Caco-2 (cell line): Measurements from ENCODE around the gene SLC35G1. TPM values are rescaled to one million over a fixed set of nuclear protein-coding genes. Genes with fewer than 3 reads are reported as not detected.

Experiments
- BruUV-seq: library from RNA; stranded (reverse); fragments of 400-500 nt; replicated peaks from 2 replicates; lab custom pipeline; 2021; lab: Mats Ljungman, UMichigan
- CTCF ChIA-PET: fragments of 300-600 bp; sonication (Branson Sonifier 250); formaldehyde crosslinking; loops from one replicate; lab custom pipeline; 2022; ENCODE audit warnings: antibody characterized with exemption; lab: Charles Lee
- POLR2A ChIA-PET: fragments of 300-600 bp; sonication (Branson Sonifier 250); formaldehyde crosslinking; loops from one replicate; lab custom pipeline; 2022; ENCODE audit warnings: antibody characterized with exemption; lab: Charles Lee
- DNase-seq, 2 experiments: peaks; one replicate each; pipeline versions ENCODE4 v3.0.0 to v3.0.0-alpha.2; 2020 to 2022
- H3K27me3 ChIP-seq: replicated peaks from 2 replicates; pipeline ENCODE4 v1.6.0; 2011; ENCODE audit warnings: low read length; ENCODE audit not compliant: control insufficient read depth, insufficient read depth
- H3K36me3 ChIP-seq: 2 replicates; pipeline ENCODE4 v1.5.1; 2011; ENCODE audit warnings: low read length; ENCODE audit not compliant: control insufficient read depth, insufficient read depth
- H3K4me1 ChIP-seq: fragments of 250-450 bp; sonication (Bioruptor Pico); 2 replicates; pipeline ENCODE4 v1.5.1; 2020; ENCODE audit warnings: mild to moderate bottlenecking
- H3K4me3 ChIP-seq: 2 replicates; pipeline ENCODE4 v1.5.1; 2011; ENCODE audit warnings: low read depth, mild to moderate bottlenecking, control low read depth, low read length
- H3K9me3 ChIP-seq: fragments of 250-450 bp; sonication (Bioruptor Pico); 2 replicates; pipeline ENCODE4 v1.5.1; 2020; ENCODE audit warnings: mild to moderate bottlenecking, moderate library complexity
- H3K27ac Mint-ChIP-seq: one replicate; pipeline ENCODE4 v1.8.0; 2022; ENCODE audit warnings: mixed read lengths; ENCODE audit not compliant: unreplicated experiment
- H3K27me3 Mint-ChIP-seq: one replicate; pipeline ENCODE4 v1.8.0; 2022; ENCODE audit warnings: mixed read lengths; ENCODE audit not compliant: insufficient read depth, unreplicated experiment
- H3K36me3 Mint-ChIP-seq: one replicate; pipeline ENCODE4 v1.8.0; 2022; ENCODE audit warnings: mild to moderate bottlenecking, mixed read lengths; ENCODE audit not compliant: insufficient read depth, unreplicated experiment
- H3K4me1 Mint-ChIP-seq: one replicate; pipeline ENCODE4 v1.8.0; 2022; ENCODE audit warnings: low read depth, mixed read lengths; ENCODE audit not compliant: unreplicated experiment
- H3K4me3 Mint-ChIP-seq: one replicate; pipeline ENCODE4 v1.8.0; 2022; ENCODE audit warnings: mild to moderate bottlenecking, moderate library complexity, mixed read lengths; ENCODE audit not compliant: unreplicated experiment
- H3K9me3 Mint-ChIP-seq: one replicate; pipeline ENCODE4 v1.8.0; 2022; ENCODE audit warnings: mixed read lengths; ENCODE audit not compliant: unreplicated experiment
- CTCF ChIP-seq, 2 experiments: fragments of 200-600 bp in 1 of 2; IDR thresholded peaks; 1 replicate in 1 of 2; 2 replicates in 1 of 2; pipeline versions ENCODE4 v1.5.1 to v1.8.0; 2011 to 2022; ENCODE audit warnings: antibody characterized with exemption in 1 of 2, control low read depth in 1 of 2, inconsistent platforms in 1 of 2, low read depth in 1 of 2, low read length in 1 of 2, mild to moderate bottlenecking in 1 of 2, moderate library complexity in 1 of 2; ENCODE audit not compliant: insufficient read depth in 1 of 2, severe bottlenecking in 1 of 2, unreplicated experiment in 1 of 2
- intact Hi-C: fragments of 100-400 bp; cut with micrococcal nuclease; formaldehyde crosslinking; loops from one replicate; pipeline ENCODE4 v1.10.0; 2022; ENCODE audit not compliant: unreplicated experiment
- total RNA-seq: library from RNA; stranded (reverse); gene quantifications from 2 replicates; pipeline ENCODE4 v1.2.3, GENCODE V29; 2022

SLC35G1 gene
- total RNA-seq, 1 experiment from 2014 or later: 11.0 TPM

- no peaks in the 10 kb centered on the region for H3K36me3 ChIP-seq
- Mint-ChIP-seq H3K36me3 (no peaks in the 10 kb centered on the region), H3K27me3 (no peaks in the 10 kb centered on the region), H3K4me1 (no peaks in the 10 kb centered on the region), H3K4me3 (no peak overlapping the region), H3K27ac (no peak overlapping the region), H3K9me3 (peaks cover 18% of the 10 kb centered on the region)
- no peak for TF ChIP-seq CTCF (IDR thresholded peaks at IDR 0.05; ENCODE audit: insufficient read depth in 1 of 2, low read depth in 1 of 2, low read length in 1 of 2, severe bottlenecking in 1 of 2, unreplicated experiment in 1 of 2)
- intact Hi-C loops: no loop called here
- DNase-seq: no peak
- ChIA-PET POLR2A (no interaction called here), CTCF (no interaction called here)
- no peaks in the 10 kb centered on the region for H3K9me3 ChIP-seq
- no TSS peak for BruUV-seq
- H3K4me1 ChIP-seq: peaks cover 12% of the 10 kb centered on the region
- H3K27me3 ChIP-seq: no peaks in the 10 kb centered on the region
- H3K4me3 ChIP-seq: no peak overlapping the region
Measured at GRCh38 chr10:93854975-93855374, 38.8 kb upstream of the SLC35G1 start.

- ChIA-PET CTCF (no interaction called here), POLR2A (no interaction called here)
- Histone ChIP-seq H3K9me3 (peaks cover under 1% of the 10 kb centered on the region; the same call in 1 of the 2 replicates), H3K27me3 (no peaks in the 10 kb centered on the region), H3K4me1 (peaks cover 12% of the 10 kb centered on the region), H3K36me3 (no peaks in the 10 kb centered on the region), H3K4me3 (no peak overlapping the region)
- H3K27me3 Mint-ChIP-seq: no peaks in the 10 kb centered on the region
- H3K36me3 Mint-ChIP-seq: no peaks in the 10 kb centered on the region
- DNase-seq: no peak
- no peak overlapping the region for H3K4me3 Mint-ChIP-seq
- intact Hi-C loops: no loop called here
- peaks cover 27% of the 10 kb centered on the region for H3K9me3 Mint-ChIP-seq
- no peak overlapping the region for H3K27ac Mint-ChIP-seq
- BruUV-seq: no TSS peak
- TF ChIP-seq CTCF (IDR thresholded peaks at IDR 0.05; ENCODE audit: insufficient read depth in 1 of 2, low read depth in 1 of 2, low read length in 1 of 2, severe bottlenecking in 1 of 2, unreplicated experiment in 1 of 2): no peak
- no peaks in the 10 kb centered on the region for H3K4me1 Mint-ChIP-seq
Measured at GRCh38 chr10:93856349-93857145, 37.2 kb upstream of the SLC35G1 start.

GRCh38 chr10:93859049-93859655 lies 34.6 kb upstream of the SLC35G1 start:
- Mint-ChIP-seq H3K27me3 (no peaks in the 10 kb centered on the region), H3K36me3 (no peaks in the 10 kb centered on the region)
- DNase-seq: peak in 1 of 2 experiments; percentile 12

More at GRCh38 chr10:93859049-93859655, 34.6 kb upstream of the SLC35G1 start:
- intact Hi-C loops: loop anchor here (1.0 to 2.0 kb wide), 2 partner anchors 38 to 112 kb away; no protein-coding TSS in a partner anchor
- ChIA-PET CTCF (interaction anchor here (0.6 to 1.3 kb wide), 5 partner anchors 37 to 114 kb away, joined by 3 to 5 read pairs (median 4); no protein-coding TSS in a partner anchor), POLR2A (no interaction called here)
- H3K4me1 Mint-ChIP-seq: no peaks in the 10 kb centered on the region
- peaks cover 4% of the 10 kb centered on the region; the same call in 1 of the 2 replicates for H3K9me3 ChIP-seq
- no peaks in the 10 kb centered on the region for H3K36me3 ChIP-seq
- H3K4me1 ChIP-seq: peaks cover 12% of the 10 kb centered on the region
- no peak overlapping the region for H3K4me3 ChIP-seq
- TF ChIP-seq CTCF (IDR thresholded peaks at IDR 0.05; ENCODE audit: insufficient read depth in 1 of 2, low read depth in 1 of 2, low read length in 1 of 2, severe bottlenecking in 1 of 2, unreplicated experiment in 1 of 2): peak; percentile 33 to 53
- no TSS peak for BruUV-seq
- no peak overlapping the region for H3K4me3 Mint-ChIP-seq
- H3K27ac Mint-ChIP-seq: no peak overlapping the region
- H3K27me3 ChIP-seq: no peaks in the 10 kb centered on the region
- H3K9me3 Mint-ChIP-seq: peaks cover 9% of the 10 kb centered on the region
